HG02610 (cell line): ENCODE measurements around the gene GMPS.

ENCODE experiments used
- ATAC-seq: cut with Tn5 transposase; IDR thresholded peaks from one replicate; pipeline ENCODE4 v1.9.1; 2021; ENCODE audit warnings: mild to moderate bottlenecking, moderate library complexity; ENCODE audit not compliant: unreplicated experiment

Gene GMPS

DNA sequence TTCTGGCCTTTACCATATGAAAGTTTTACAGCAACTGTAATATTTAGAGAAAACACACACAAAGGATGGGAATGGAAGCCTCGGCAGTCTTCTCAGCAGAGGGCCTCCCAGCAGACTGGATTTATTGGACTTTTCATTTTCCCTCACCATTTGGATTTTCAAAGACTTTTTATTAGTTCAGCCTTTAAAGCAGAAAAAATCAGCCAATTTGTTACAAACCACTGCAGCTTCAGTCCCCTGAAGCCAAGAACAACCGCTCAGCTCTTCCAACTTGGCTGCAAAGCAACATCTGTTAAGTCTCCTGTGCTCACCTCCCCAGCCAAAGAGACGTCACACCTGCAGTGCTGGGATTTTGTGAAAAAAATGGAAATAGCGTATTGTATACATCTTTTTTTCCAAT, 120.8 kb downstream of the GMPS start:
- ATAC-seq, result no peak

DNA sequence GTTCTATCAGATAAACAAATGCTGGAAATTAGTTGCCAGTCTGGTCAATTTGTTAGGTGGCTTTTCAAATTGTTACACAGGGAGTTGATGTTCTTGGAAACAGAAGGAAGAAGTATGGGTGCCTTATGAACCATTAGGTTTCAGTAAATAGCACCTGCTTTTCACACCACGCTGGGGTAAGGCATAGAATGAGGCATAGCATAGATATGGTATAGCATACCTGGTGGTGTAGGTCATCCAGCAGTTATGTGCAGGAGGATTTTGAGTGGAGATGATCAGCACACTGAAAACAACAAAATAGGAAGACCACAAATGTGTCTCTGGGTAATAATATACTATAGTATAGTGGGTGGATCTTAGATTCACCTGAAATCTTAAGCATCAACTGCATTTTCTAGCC, 121.4 kb downstream of the GMPS start:
- ATAC-seq, result no peak
